LNCaP clone FGC (cell line): Measurements from ENCODE around the gene SMAD7.

Experiments used
- DNase-seq: peaks from one replicate; pipeline ENCODE4 v3.0.0-alpha.2; 2011; ENCODE audit warnings: low read depth
- H3K4me3 ChIP-seq: 2 replicates; pipeline ENCODE4 v1.5.1; 2011; ENCODE audit warnings: mild to moderate bottlenecking, low read depth, low read length, control low read depth
- CTCF ChIP-seq: IDR thresholded peaks from 2 replicates; pipeline ENCODE4 v1.5.1; 2012; ENCODE audit warnings: mild to moderate bottlenecking; ENCODE audit not compliant: control insufficient read depth, insufficient read depth; ENCODE audit errors: extremely low read depth

Gene SMAD7

GRCh38 chr18:48966523-48966922 lies 15.8 kb upstream of the SMAD7 start:
- no peak for TF ChIP-seq CTCF
- H3K4me3 ChIP-seq, result no peak overlapping the region
- DNase-seq, result no peak

GRCh38 chr18:48963586-48964470 lies 13.1 kb upstream of the SMAD7 start:
- no peak for DNase-seq
- TF ChIP-seq CTCF, result no peak
- no peak overlapping the region for H3K4me3 ChIP-seq

GRCh38 chr18:48962994-48963561 lies 12.3 kb upstream of the SMAD7 start:
- TF ChIP-seq CTCF, result no peak
- no peak for DNase-seq
- H3K4me3 ChIP-seq, result no peak overlapping the region

GRCh38 chr18:48962252-48962993 lies 11.7 kb upstream of the SMAD7 start:
- no peak for DNase-seq
- no peak for TF ChIP-seq CTCF
- H3K4me3 ChIP-seq, result no peak overlapping the region

GRCh38 chr18:48961547-48961946 lies 10.8 kb upstream of the SMAD7 start:
- no peak overlapping the region for H3K4me3 ChIP-seq
- TF ChIP-seq CTCF, result no peak
- DNase-seq, result no peak

- TF ChIP-seq CTCF, result no peak
- DNase-seq, result no peak
- no peak overlapping the region for H3K4me3 ChIP-seq
Measured at GRCh38 chr18:48959921-48960920, 9.5 kb upstream of the SMAD7 start.
